Right lobe of liver (tissue), 4 donors: ENCODE results near the gene SPOP.

Experiments
- CTCF ChIP-seq, 4 donors: fragments of 200-600 bp in 3 of 4; fragments of 450-650 bp in 1 of 4; IDR thresholded peaks; one replicate each; pipeline versions ENCODE4 v1.5.1 to v1.8.0; 2016 to 2022; ENCODE audit warnings: antibody characterized with exemption in 4 of 4, mild to moderate bottlenecking in 2 of 4
- POLR2A ChIP-seq: fragments of 450-650 bp; IDR thresholded peaks from one replicate; pipeline ENCODE4 v1.6.1; 2017; ENCODE audit warnings: antibody characterized with exemption, mild to moderate bottlenecking
- donor health status: DM: no; HTN: no; CAD: no.
- donor health status: DM: no; HTN: no; CAD: no.
- donor health status: DM: no; HTN: yes; CAD: no.

- TF ChIP-seq POLR2A (no peak), CTCF (IDR thresholded peaks at IDR 0.05) (no peak)
Observed at GRCh38 chr17:49549311-49549605, 128.6 kb downstream of the SPOP start.
